Tibial artery (tissue), 4 donors: Measurements from ENCODE around the gene HJV.

Experiments used
- DNase-seq, 2 donors: peaks; one replicate each; pipeline ENCODE4 v3.0.0-alpha.2; 2019
- H3K27ac ChIP-seq, 2 donors: fragments of 200-600 bp; sonication (generic) in 1 of 2; 1 replicate in 1 of 2; 2 replicates in 1 of 2; pipeline ENCODE4 v1.5.1; 2018 to 2019; ENCODE audit warnings: mild to moderate bottlenecking in 1 of 2
- H3K27me3 ChIP-seq, 2 donors: fragments of 200-600 bp; sonication (generic) in 1 of 2; one replicate each; pipeline versions ENCODE4 v1.5.1 to v1.6.0; 2016 to 2019
- H3K36me3 ChIP-seq, 3 donors: fragments of 200-600 bp; sonication (generic) in 2 of 3; one replicate each; pipeline ENCODE4 v1.5.1; 2016 to 2019; ENCODE audit warnings: mild to moderate bottlenecking in 2 of 3
- H3K4me1 ChIP-seq, 4 donors: fragments of 200-600 bp; sonication (generic) in 2 of 4; 1 replicate in 3 of 4; 2 replicates in 1 of 4; pipeline ENCODE4 v1.5.1; 2016 to 2019
- H3K4me3 ChIP-seq, 2 donors: fragments of 200-600 bp; sonication (generic) in 1 of 2; 1 replicate in 1 of 2; 2 replicates in 1 of 2; pipeline ENCODE4 v1.5.1; 2018 to 2019; ENCODE audit warnings: mild to moderate bottlenecking in 2 of 2
- H3K9me3 ChIP-seq, 3 donors: fragments of 200-600 bp; sonication (generic) in 1 of 3; one replicate each; pipeline ENCODE4 v1.5.1; 2016 to 2019
- CTCF ChIP-seq, 2 experiments: fragments of 200-600 bp in 1 of 2; fragments of 450-650 bp in 1 of 2; IDR thresholded peaks; one replicate each; pipeline ENCODE4 v1.5.1; 2017 to 2019; ENCODE audit warnings: antibody characterized with exemption in 2 of 2, mild to moderate bottlenecking in 1 of 2, moderate library complexity in 1 of 2
- intact Hi-C: fragments of 100-400 bp; cut with DNase I; formaldehyde crosslinking; loops from one replicate; pipeline ENCODE4 v1.15.0; 2023; ENCODE audit warnings: low total_unique reads

Gene HJV

GRCh38 chr1:146012703-146013558, 8.6 kb downstream of the HJV start:
- peak in 1 of 2 donors; percentile 55 for DNase-seq
- Histone ChIP-seq H3K4me3 (no peak overlapping the region), H3K27me3 (no peaks in the 10 kb centered on the region), H3K4me1 (peaks cover 0 to 3% (median 0%) of the 10 kb centered on the region in 4 donors), H3K9me3 (no peaks in the 10 kb centered on the region), H3K36me3 (no peaks in the 10 kb centered on the region), H3K27ac (no peak overlapping the region)
- peak; percentile 72 to 75 for TF ChIP-seq CTCF (IDR thresholded peaks at IDR 0.05)
- intact Hi-C loops = loop anchor here (5.0 kb wide), 1 partner anchor 96 kb away; the partner anchor contains the start of gene PEX11B

GRCh38 chr1:146010126-146010738, 11.3 kb downstream of the HJV start:
- H3K36me3 ChIP-seq = no peaks in the 10 kb centered on the region
- no peak overlapping the region for H3K27ac ChIP-seq
- H3K27me3 ChIP-seq = no peaks in the 10 kb centered on the region
- DNase-seq = no peak
- no peaks in the 10 kb centered on the region for H3K9me3 ChIP-seq
- intact Hi-C loops = loop anchor here (5.0 kb wide), 1 partner anchor 93 kb away; the partner anchor contains the start of gene PEX11B
- no peak for TF ChIP-seq CTCF (IDR thresholded peaks at IDR 0.05)
- H3K4me1 ChIP-seq = peaks cover 0 to 23% (median 13%) of the 10 kb centered on the region in 4 donors
- H3K4me3 ChIP-seq = no peak overlapping the region

- Histone ChIP-seq H3K9me3 (no peaks in the 10 kb centered on the region), H3K27ac (peak overlapping the region; percentile 64 to 73), H3K27me3 (no peaks in the 10 kb centered on the region), H3K4me1 (peaks cover 0 to 23% (median 13%) of the 10 kb centered on the region in 4 donors), H3K4me3 (no peak overlapping the region), H3K36me3 (no peaks in the 10 kb centered on the region)
- DNase-seq = no peak
- intact Hi-C loops = loop anchor here (2.0 kb wide), 1 partner anchor 31 kb away; no protein-coding TSS in a partner anchor
- TF ChIP-seq CTCF (IDR thresholded peaks at IDR 0.05) = no peak
These were observed 13.9 kb downstream of the HJV start for GRCh38 chr1:146007489-146008133.

GRCh38 chr1:146001709-146002108, 19.8 kb downstream of the HJV start:
- no peaks in the 10 kb centered on the region for H3K36me3 ChIP-seq
- intact Hi-C loops = no loop called here
- TF ChIP-seq CTCF (IDR thresholded peaks at IDR 0.05) = no peak
- H3K27me3 ChIP-seq = no peaks in the 10 kb centered on the region
- H3K4me3 ChIP-seq = no peak overlapping the region
- peaks cover 0 to 57% (median 42%) of the 10 kb centered on the region in 4 donors for H3K4me1 ChIP-seq
- peak in 1 of 2 donors; percentile 17 for DNase-seq
- H3K27ac ChIP-seq = peak overlapping the region in 1 of 2 donors; percentile 21
- no peaks in the 10 kb centered on the region for H3K9me3 ChIP-seq

- Histone ChIP-seq H3K9me3 (no peaks in the 10 kb centered on the region), H3K4me3 (peak overlapping the region; percentile 0 to 1), H3K27ac (peak overlapping the region; percentile 85 to 90), H3K27me3 (no peaks in the 10 kb centered on the region), H3K36me3 (peaks cover 8 to 15% (median 12%) of the 10 kb centered on the region in 3 donors), H3K4me1 (peaks cover 0 to 46% (median 33%) of the 10 kb centered on the region in 4 donors)
- no peak for TF ChIP-seq CTCF (IDR thresholded peaks at IDR 0.05)
- intact Hi-C loops = no loop called here
- peak; percentile 61 to 78 for DNase-seq
These were observed 22.1 kb downstream of the HJV start for GRCh38 chr1:145999321-146000024.
